EH (cell line): ENCODE data around the gene ADAMTSL2.

Experiments used
- DNase-seq: peaks from one replicate; pipeline ENCODE4 v3.0.0-alpha.2; 2015; ENCODE audit warnings: low read depth

ADAMTSL2 gene

DNA sequence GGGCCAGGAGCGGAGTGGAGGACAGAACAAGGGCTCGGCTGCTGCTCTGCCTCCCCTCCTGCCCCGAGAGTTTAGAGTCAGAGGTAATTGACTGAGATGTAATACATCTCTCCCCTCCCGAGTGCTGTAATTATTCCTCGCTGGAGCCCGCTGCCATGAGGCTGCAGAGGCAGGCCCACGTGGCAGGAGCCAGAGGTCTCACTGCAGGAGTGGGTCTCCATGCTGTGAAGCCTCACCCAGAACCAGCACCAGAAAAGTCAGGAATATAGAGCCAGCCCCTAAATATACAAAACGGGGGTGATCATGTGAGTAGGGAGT is 72.2 kb downstream of the ADAMTSL2 start:
- DNase-seq = no peak

- DNase-seq = no peak
These were observed 72.9 kb downstream of the ADAMTSL2 start for GRCh38 chr9:133607381-133607780.

GRCh38 chr9:133607976-133608375 is 73.5 kb downstream of the ADAMTSL2 start:
- DNase-seq = no peak

DNA sequence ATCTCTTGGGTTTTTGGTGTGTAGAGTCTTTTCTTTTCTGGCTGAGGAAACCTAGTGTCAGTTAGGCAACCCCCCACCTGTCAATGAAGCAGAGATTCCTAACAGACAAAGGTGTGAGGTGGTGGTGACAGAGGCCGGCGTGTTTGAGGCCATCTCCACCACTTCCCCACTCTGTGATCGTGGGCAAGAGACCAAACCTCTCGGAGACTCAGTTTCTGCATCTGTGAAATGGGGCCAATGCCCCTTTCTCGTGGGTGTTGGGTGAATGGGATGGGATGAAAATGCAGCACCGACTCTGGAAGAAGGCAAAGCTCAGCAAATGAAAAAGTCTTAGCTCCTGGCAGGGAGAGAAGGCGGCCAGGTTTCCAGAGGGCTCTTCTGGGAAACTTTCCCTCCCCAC is 73.9 kb downstream of the ADAMTSL2 start:
- no peak for DNase-seq

- DNase-seq = no peak
These were observed 74.4 kb downstream of the ADAMTSL2 start for GRCh38 chr9:133608889-133609288.

DNA sequence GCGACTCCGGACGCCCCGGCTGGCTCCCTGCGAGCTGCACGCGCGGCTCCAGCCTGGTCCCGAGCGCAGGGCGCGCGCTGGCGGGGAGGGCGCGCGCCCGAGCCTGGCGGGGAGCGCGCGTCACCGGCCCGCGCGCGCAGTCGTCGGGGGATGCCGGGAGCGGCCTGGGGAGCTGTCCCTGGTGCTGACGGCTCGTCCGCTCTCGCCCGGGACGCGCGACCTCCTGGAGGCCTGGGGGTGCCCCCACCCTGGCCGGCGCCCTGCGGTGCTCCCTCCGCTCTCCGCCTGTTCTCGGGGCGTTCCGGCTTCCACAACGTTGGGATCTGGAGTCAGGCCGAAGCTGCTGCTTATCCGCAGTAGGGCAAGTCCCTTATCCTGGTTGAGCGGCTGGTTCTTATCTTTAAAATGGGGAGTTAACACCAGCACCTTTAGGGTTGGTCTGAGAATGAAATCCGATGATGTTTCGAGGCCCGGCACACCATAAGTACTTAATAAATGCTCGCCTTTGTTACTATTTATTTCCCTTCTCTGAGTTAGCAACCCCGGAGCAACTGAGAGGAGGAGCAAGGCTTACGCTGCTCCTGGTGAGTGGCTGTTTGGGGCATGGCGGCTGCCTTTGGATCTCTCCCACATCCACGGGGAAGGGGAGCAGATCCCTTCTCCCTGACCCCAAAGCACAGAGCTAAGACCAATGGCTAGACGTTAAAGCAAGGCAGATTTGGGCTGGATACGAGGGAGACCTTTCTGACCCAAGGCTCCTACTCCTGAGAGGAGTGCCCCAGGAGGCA is 75.0 kb downstream of the ADAMTSL2 start, which contains the start of gene FAM163B:
Gene FAM163B, minus strand, starts transcription at position 79 of the 788 bp plus-strand sequence. CDS start 29,166 bp downstream, outside the sequence.
- DNase-seq = peak; percentile 11

DNA sequence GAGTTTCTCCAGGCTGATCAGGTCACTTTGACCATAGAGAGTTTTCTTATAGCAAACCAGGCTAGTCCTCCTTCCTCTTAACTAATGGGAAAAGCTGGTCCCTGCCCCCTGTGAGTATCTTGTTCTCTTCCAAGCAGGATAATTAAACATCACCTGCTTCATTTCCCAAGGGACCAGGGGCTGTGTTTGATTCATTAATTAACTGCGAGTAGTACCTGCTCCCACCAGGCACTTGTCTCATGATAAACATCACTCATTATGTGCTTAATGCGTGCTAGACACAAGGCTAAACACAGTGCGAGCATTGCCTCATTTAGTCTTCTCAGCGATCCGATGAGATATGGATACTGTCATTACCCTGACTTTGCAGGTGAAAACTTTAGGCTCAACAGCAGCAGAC is 76.3 kb downstream of the ADAMTSL2 start:
- no peak for DNase-seq

GRCh38 chr9:133612051-133612450 is 77.5 kb downstream of the ADAMTSL2 start:
- DNase-seq = no peak

DNA sequence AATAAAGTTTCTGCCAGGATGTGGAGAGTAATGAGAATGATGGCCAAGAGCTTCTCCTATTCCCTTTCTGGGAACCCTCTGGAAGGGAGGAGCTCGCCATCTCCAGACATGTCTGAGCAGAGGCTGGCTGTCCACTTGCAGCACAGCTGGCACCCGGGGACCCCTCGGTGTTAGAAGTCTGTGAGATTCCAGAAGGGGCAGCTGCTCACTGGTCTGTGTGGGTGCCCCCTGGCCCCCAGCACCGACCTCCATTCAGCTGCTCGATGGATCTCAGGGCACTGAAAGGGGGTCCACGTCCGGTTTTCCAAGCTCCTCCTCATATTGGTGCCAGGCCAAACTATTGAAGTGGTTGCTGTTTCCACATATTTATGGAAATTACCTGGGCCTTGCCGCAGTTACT is 78.3 kb downstream of the ADAMTSL2 start:
- no peak for DNase-seq

- no peak for DNase-seq
These were observed 78.9 kb downstream of the ADAMTSL2 start for GRCh38 chr9:133613432-133613831.

GRCh38 chr9:133614056-133614455 is 79.6 kb downstream of the ADAMTSL2 start:
- DNase-seq = no peak

GRCh38 chr9:133614678-133615077 is 80.2 kb downstream of the ADAMTSL2 start:
- DNase-seq = no peak

- no peak for DNase-seq
These were observed 80.7 kb downstream of the ADAMTSL2 start for GRCh38 chr9:133615186-133615585.

DNA sequence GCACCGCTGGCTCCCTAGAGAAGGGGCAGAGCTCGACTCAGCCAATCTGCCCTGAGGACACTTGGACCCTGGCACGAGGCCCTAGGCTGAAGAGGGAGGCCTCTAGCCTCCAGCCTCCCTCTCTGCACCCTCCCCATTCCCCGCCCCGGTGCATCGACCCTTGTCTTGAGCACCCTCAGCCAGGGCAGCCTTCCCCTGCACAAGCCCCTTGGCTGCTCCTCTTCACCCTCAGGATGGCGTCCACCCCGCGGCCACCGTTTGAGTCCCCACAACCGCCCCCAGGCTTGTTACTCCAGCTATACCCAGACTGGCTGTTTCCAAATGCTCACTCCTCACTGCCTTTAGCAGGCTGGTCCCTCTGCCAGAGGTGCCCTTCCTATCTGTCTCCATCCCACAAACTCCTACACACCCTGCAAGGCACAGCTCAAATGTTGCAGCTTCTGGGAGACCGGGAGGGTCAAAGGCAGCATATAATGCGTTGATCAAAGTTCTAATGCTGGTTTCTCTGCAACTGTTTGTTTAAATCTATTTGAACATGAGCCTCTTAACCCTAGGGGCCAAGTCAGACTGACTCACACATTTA is 81.2 kb downstream of the ADAMTSL2 start:
- DNase-seq = no peak

DNA sequence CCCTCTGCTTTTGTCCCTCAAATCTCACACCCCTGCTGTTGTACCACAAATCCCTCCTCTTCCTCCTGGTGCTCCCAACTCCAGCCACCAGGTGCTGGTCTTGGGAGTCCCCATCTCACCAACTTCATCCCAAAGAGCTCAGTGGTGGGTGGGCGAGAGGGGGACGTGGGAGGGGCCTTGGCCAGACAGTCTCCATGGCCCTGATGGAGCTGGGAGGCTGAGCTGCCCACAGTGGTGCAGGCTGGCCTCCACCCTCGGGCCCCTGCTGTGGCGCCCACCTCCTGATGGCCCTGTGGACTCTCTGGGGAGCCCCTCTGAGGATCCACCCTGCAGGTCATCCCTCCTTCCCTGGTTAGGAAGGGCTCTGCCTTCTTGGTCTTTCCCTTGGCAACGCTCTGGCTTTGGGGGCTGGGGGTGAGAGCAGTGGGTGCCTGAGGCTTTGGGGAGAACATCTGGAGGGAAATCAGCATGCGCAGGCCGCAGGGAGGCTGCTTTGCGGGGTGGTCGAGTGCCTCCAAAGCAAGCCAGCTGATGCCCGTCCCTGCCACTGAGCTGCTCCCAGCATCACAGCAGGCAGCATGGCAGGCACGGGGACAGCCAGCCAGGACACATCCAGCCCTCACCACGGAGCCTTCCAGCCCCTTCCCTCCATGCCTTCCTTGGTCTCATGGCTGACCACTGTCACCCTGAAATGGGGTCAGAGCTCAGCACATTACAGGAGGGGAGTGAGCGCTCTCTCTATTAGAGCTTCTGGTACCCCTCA is 82.3 kb downstream of the ADAMTSL2 start:
- DNase-seq = no peak

DNA sequence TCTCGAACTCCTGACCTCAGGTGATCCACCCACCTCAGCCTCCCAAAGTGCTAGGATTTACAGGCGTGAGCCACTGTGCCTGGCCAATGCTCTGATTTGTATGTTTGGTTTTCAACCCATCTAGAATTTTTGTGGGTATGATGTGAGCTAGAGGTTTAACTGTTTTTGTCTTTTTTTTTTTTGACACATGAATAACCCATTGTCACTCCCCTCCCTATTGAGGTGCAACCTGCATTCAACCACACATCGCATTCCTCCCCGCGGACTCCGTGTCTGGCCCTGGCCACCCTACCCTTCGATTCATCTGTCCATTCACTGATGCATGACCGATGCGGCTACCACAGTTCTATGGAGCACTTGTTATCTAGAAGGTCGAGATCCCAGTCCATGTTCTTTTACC is 84.2 kb downstream of the ADAMTSL2 start:
- DNase-seq = no peak

DNA sequence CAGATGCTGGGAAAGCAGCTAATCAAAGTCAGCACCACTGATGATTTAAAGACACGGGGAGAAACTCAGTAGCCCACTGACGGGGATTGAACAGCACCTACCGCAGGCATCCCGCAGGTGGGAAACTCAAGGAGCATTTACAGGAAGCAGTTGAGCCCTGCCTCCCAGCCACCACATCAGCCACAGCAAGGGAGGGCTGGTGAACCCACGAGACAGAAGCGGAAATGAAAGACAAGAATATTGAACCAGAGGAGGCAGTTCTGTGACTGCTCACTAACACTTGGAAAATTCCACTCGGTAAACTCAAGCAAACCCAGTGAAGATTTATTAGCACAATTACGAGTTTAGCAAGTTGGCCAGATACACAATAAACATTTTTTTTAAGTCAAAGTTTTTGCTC is 85.3 kb downstream of the ADAMTSL2 start:
- DNase-seq = peak; percentile 0

DNA sequence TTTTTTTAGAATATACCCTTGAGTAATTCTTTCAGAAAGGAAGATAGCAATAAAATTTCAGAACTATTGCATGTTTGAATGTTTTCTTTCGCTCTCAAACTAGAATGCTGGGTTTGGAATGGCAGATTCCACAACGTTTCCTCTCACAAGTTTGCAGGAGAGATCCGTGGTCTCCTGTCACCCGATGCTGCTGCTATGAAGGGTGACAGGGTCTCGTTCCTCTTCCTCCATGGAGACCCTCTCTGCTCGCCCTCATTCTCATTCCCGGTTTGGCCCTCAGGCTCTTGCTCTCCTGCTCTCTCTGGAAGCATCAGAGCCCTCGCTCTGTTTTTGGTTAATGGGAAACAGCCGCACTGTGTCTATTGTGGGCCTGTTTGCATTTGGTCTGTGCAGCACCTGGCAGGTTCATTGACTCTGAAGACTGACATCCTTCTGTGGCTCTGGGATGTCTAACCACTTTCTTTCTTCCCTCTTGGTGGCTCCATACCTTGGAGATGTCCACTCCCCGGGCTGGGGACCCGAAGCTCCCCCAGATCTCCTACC is 87.3 kb downstream of the ADAMTSL2 start:
- DNase-seq = no peak

GRCh38 chr9:133622555-133622954 is 88.1 kb downstream of the ADAMTSL2 start:
- no peak for DNase-seq
